SK-N-SH treated with all-trans-retinoic acid at 6 μM for 48 hours (cell line): ENCODE measurements around the gene NXN.

ENCODE experiments used
- TCF4 ChIP-seq: fragments of 250-450 bp; sonication (Bioruptor Pico); IDR thresholded peaks from 2 replicates; pipeline ENCODE4 v1.8.0; 2021; ENCODE audit warnings: mild to moderate bottlenecking, moderate library complexity, borderline replicate concordance
- ZFP30 ChIP-seq: fragments of 450-650 bp; formaldehyde crosslinking; IDR thresholded peaks from 2 replicates; pipeline ENCODE4 v1.5.0; 2022; ENCODE audit warnings: mild to moderate bottlenecking, moderate library complexity

GRCh38 chr17:897970-898619 is 81.5 kb downstream of the NXN start:
- TF ChIP-seq TCF4 (CRISPR knock-in tag) (no peak), ZFP30 (CRISPR knock-in tag) (no peak)
